ENCODE measurements around the gene FOXJ1.

FOXJ1 gene

DNA sequence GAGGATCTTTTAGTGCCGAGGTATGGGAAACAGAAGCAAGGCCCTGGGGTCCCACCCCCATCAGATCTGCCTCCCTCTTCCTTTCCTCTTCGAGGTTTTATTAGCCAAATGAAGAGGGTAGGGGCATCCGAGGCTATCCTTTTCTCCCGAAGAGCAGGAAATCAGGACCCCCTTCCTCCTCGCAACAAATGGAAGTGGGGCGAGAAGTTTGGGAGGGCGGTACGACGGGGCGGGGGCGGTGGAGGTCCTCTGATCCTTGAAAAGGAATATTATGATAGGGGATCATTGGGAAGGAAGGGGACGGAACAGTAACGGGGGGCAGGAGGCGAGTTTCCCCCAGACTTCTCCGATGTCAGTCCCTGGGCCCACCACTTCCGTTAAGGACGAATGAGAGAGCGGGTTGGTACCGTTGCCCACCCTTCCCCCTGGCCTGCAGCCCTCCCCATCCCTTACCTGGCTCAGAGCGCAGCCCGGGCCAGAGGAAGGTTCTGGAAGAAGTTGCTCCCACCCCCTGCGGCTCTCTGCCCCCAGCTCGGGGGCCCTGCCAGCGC is 309 bp downstream of the FOXJ1 start:
- no peak for DNase-seq

DNA sequence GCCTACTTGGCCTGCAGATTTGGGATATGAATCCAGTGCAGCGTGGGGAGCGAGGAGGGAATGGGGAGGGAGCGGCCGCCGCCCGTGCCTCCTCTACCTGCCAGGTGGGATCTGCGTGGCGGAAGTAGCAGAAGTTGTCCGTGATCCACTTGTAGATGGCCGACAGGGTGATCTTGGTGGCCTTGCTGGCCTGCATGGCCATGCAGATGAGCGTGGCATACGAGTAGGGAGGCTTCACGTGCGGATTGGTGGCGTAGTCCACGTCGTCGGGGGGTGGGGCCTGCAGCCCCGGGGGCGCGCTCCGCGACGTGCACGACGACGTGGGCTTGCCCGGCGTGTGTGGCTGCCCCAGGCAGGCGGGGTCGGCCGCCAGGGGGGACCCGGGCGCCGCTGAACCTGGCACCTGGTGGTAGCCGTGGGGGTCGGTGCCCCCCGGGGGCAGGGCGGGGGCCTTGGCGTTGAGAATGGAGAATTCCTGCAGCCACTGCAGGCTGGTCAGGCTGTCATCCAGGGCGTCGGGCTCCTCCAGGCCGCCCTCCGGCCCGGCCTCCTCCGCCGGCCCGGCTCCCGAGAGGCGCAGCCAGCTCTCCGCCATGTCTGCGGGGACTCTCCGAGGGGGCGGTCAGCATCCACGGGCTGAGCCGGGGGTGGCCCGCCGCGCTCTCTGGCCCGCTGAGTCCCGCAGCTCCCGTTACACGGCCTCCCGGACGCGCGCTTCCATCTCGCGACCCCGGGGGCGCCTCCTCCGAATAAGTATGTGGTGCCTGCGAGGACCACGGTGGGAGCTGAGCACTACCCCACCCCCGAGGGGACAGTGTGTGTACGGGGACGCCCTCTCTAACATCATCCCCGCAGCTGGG is 1.0 kb downstream of the FOXJ1 start:
- DNase-seq, result no peak

DNA sequence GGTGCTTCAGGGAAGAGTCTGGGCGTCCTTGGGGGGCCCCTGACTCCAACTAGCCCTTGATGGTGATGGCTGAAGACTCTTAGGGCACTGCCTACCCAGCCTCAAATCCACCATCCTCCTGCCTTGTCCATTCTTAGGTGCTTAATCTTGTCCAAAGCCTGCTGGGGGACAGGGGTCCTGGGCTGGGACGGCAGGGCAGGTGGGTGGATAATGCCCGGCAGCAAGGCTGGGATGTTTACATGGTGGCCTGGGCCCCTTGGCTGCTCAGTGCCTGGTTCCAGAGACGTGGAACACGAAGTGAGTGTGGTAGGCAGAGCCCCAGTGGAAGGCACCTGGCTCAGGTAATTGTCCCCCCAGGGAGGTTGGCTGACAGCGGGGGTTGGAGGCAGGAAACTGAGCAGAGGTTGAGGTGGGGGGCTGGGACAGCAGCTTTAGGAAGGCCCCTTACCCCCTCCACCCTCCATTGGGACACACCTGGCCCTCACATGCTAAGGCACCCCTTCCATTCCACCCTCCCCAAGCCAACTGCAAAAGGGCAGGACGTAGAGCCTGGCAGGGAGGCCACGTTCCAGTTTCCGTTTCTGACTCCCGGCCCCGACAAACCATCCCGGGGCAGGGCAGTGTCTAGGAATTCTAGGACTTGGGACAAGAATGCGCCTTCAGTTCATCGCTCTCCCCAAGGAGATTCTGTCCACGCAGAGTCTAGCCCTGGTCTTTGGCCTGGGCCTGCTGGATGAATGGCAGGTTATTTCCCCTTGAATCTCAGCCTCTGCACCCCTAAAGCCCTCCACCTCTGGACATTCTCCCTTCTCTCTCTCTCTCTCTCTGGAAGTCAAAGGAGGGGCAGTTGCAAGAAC is 1.9 kb downstream of the FOXJ1 start:
- no peak for DNase-seq

DNA sequence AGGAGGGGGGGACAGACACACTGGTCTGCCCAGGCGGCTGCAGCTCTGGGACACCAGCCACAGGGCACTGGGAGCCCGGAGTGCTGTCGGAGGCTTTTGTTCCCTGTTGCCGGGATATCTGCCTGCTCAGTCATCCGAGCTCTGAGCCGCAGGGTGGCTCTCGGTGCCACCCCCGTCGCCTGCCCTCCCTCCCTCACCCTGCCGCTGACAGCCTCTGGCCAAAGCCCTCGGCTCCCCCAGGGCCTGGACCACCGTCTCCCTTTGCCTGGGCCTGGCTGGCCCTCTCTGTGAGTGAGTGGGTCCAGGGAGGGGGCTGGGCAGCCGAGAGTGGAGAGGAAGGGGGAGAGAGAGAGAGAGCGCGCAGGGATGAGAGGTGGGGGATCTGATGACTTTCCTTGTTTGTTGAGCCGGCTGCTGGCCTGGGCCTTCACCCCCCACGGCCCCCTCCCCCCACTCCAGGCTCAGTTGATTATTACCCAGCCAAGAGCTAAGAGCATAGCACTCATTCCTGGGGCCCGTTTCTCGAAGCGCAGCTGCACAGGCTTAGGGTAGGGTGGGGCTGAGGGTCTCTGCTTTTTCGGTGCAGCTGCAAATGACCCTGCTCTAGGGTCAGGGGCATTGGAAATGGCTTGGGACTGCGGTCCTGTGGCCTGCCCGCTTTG is 2.7 kb downstream of the FOXJ1 start:
- no peak for DNase-seq

- DNase-seq, result no peak
Observed at GRCh38 chr17:76137351-76138233, 3.5 kb downstream of the FOXJ1 start.

DNA sequence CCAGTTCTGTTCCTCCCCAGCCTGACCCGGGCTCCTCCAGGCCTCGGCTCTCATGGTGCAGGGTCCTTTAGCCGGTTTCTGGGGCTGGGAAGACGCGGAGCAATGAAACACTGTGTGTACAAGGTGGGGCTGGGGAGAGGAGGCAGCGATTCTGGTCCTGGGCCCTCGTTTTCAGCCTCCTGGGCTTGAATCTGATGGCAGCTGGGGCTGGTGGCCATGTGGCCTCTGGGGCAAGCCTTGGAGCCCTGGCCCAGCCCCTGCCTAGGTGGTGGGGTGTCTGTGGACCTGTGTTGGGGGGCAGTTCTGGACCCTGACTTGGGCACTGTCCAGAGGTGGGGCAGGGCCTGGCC is 4.1 kb downstream of the FOXJ1 start:
- DNase-seq, result no peak

- DNase-seq, result no peak
Observed at GRCh38 chr17:76136276-76137000, 4.6 kb downstream of the FOXJ1 start.

GRCh38 chr17:76135810-76136188 is 5.2 kb downstream of the FOXJ1 start:
- DNase-seq, result no peak

GRCh38 chr17:76134911-76135809 is 5.9 kb downstream of the FOXJ1 start:
- no peak for DNase-seq

GRCh38 chr17:76132574-76133338 is 8.3 kb downstream of the FOXJ1 start:
- no peak for DNase-seq

DNA sequence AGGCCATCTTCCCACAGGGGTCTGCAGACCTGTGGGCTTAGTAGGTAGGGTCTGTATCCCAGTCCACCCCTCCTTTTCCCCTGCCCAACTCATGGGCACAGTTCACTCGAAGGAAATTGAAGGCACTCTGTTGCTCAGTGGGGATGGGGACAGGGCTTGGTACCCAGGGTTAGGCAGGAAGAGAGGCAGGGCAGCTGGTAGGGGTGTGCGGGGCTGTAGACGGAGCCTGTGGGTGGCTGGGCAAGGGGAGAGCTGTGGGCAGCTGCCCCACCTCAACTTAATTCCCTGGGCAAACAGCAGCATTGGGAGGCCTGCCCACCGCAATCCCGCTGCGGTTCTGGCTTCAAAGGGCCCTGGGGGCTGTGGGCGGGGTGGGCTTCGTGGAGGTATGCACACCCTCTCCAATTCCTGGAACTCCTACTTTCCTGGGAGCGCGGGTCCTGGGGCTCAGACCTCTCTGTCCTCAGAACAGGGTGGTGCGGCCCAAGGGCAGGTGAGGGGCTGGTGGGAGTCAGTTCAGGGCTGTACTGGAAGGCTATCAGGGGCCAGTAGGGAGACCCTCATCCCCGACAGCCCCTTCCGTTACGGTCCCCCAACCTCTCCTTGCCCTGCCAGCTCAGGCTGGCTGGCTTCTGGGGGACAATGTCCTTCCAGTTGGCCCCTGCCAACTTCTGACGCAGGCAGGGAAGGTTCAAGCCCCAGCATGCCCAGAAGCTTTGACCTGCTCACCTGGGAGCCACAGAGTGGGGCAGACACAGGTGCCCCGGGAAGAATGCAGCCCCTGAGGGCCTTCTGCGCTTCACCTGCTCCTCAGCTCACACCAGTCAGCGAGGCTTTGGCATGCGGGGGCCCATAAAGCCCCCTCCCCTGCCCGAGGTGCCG is 9.1 kb downstream of the FOXJ1 start:
- DNase-seq, result no peak

- no peak for DNase-seq
Observed at GRCh38 chr17:76131051-76131691, 9.9 kb downstream of the FOXJ1 start.

DNA sequence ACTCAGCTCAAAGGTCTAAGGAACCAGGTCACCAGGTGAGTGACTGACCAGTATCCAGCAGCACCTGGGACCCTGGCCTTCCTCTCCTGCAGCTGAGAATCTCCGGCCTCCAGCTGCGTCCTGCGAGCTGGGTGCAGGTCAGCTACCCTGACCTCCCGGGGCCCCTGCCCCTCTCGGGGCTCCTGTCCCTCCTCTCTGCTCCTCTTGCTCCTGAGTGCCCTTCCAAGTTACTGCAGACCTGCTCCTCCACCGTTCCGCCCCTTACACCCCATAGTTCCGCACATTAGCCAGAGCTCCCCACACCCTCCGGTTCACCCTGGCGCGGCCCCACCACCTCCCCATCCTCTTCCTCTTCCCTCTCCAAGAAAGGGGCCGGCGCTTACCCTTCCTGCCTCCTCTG is 10.6 kb downstream of the FOXJ1 start:
- no peak for DNase-seq

DNA sequence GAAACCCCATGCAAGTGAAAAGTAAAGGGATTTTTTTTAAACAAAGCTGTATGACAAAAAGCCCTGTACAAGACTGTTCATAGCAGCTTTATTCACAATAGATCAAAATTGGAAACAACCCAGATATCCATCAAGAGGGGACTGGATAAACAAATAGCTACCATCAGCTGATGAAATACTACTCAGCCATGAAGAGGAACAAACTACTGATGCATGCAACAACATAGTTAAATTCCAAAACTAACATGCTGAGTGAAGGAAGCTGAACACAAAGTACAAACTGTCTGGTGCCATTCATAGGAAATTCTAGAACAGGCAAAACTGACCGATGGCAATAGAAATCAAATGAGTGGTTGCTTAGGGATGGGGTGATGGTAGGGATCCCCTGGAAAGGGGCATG is 15.1 kb downstream of the FOXJ1 start:
- DNase-seq, result no peak

GRCh38 chr17:76125391-76125675 is 15.7 kb downstream of the FOXJ1 start:
- no peak for DNase-seq

- DNase-seq, result no peak
Observed at GRCh38 chr17:76124582-76125390, 16.3 kb downstream of the FOXJ1 start.
